Kidney capillary endothelial cell (primary cell): ENCODE data around the gene ITPRIP.

Experiments used
- DNase-seq: peaks from one replicate; pipeline ENCODE4 v3.0.0-alpha.2; 2018; ENCODE audit warnings: low spot score

The ITPRIP gene

DNA sequence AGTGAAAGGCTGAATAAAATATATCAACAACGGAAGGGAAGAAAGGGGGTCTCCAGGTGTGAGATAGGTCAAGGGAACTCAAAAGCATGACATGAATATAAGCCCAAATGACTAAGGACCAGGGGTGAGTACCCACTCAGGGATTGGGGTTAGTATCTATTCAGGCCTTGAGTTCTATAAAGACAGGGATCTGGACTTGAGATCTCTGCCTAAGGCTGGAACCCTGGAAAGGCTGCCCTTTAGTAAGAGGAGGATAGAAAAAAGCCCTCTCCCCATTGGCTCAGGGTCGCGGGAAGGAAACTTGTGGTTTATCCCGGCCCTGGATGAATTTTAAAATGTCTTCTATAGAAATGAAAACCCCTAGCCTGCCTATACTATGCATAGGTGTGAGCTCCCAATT is 2.4 kb upstream of the ITPRIP start:
- no peak for DNase-seq

DNA sequence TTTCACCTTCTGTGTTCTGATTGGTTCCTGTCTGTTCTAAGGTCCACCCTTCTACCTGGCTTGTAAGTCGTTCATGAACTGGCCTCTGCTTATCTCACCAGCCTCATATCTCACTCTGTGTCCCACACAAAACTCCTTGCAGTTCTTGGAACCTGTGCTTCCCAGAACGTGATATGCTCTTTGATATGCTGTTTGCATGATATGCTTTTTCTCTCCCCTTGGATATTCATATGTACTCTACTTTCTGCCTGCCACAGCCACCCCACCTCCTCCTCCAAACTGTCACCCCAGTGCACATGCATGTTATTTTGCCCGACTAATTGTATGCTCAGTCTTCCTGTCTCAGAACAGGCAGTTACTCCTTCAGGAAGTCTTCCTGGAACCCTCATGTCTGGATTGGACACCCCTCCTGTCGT is 1.9 kb upstream of the ITPRIP start:
- DNase-seq = no peak

GRCh38 chr10:104339469-104340110 is 1.3 kb upstream of the ITPRIP start:
- DNase-seq = peak; percentile 57

DNA sequence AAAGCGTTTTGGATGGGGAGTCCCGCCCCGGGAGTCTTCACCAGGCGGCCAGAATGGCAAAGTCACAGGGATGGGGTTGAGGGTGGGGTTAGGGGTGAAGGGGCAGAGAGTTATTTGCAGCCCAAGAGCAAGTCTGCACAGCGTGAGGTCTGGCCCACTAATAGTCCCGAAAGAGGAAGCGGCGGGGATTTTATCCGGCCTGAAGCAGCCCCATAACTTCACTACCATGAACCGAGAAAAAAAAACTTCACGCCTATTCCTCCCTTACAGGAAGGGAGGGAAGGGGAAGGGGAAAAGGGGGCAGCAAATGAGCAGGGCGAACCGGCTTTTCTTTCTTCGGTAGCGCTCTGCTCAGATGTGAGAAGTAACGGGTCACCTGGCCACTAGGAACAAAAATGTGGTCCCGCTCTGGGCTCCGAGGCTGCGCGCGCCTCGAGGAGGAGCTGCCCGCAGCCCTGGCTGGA is 712 bp downstream of the ITPRIP start:
- no peak for DNase-seq

DNA sequence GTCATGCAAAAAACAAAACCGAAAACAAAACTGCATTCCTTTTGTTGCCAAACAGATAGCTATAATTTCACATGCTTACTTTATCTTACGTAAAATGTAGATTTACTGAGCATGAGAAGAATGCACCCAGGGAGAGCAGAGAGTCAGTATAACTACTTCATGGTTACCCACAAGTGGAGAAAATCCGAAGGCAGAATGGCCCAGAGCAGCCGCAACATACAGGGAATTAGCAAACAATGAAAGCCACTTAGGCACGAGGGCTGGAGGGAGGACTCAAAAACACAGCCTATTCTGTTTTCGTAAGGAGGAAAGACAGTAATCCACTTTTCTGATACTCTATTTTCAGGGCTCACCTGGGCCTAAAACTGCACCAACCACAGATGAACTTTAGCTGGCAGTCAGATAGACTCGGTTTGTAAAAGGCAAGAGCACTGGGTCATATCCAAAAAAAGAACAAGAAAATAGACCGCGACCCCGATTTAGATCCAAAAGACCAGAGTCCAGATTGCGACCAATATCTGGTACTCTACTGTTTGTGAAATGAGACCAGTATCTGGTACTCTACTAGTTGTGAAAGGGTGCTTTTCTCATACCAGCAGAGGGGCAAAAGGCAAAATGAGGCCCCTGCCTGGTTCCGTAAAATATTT is 1.3 kb downstream of the ITPRIP start:
- DNase-seq = no peak

DNA sequence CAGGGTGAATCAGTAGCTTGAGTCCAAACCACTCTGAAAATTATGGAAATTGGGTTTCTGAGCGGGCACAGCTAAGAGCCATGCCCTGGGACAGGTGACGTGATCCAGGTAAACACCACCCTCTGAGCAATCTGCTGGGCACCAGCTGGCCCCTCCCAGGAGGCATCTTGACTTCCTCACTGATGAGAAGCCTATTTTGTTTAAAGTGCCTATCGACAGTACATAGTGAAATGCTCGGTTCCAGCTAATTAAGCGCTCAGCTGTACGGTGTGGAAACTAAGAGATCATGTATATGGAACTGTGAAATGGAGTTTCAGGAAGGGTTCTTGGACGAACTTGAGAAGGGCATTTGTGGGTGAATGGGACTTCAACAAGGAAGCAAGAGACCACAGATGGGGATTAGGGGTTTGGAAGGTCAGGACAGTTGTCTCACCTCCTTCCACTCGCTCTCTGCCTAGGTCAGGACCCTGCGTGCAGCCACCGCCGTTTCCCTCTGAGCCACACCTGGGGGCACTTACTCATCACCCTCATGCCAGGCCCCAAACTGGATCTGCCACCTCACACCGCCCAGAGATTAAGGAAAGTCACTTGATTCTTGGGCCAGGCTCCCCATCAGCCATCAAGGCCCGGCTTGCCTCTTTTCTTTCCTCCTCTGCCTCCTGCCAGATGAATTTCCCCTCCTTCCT is 3.2 kb downstream of the ITPRIP start:
- no peak for DNase-seq

- DNase-seq = no peak
These were observed 3.7 kb downstream of the ITPRIP start for GRCh38 chr10:104334561-104334960.

GRCh38 chr10:104333728-104334373 is 4.4 kb downstream of the ITPRIP start:
- no peak for DNase-seq

- no peak for DNase-seq
These were observed 5.1 kb downstream of the ITPRIP start for GRCh38 chr10:104333032-104333727.

DNA sequence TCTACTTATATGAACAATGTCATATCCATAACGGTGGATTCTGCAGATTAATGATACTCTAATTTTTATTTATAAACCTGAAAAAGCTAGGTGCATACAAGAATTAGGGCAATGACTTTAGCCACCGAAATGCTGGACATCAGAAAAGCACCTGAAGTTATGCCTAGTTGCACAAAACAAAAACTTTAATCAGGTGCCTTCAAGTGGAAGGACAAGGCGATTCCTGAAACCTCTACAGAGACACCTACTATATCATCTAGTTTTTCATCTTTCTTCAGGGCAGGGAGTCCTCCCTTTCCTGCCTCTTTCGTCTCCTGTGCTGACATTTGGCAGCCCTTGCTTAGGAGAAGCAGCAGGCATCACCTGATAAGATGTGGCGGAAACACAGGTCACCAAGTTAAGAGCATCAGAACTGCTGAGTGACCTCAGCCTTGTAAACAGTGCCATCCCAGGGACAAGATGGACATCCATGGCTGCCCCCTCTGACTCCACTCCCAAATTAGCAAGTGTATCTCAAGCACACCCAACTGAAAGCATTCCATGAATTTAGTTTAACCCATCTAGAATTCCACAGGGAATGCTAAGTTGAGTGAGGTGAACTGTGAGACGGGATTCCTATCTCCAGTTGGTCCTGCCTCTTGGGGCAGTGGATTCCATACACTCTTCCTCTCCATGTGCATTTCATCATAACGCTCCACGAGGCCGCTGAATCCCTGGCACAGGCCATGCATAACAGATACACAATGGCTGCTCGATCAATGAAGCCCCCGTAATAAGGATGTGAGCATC is 5.8 kb downstream of the ITPRIP start:
- no peak for DNase-seq

DNA sequence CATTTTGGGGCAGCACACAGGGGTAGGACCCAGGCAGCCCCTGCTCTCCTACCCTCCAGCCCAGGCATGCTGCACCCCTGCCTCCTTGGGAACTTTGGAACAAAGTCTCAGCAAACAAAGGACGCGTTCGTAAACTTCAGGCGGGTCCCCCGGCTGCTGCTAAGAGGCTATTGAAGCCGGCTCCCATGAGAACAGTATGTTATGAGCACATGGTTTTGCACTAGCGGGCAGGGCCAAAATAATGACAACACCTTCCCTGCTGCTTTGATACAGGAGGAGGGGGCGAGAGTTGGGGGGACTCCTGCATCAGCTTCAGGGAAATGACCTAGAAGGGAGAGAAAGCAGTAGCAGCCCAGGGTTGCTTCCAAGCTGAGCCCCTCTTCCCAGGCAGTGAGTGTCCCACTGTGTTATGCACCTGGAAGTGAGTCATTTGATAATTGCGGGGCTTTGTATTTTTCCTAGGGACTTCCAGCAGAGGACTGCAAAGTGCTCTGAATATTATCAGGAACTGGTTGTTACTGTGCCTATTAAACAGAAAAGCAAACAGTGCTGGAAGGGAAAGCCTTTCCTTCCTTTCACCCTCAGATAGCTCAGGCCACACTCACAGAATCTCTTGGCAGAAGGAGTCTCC is 6.9 kb downstream of the ITPRIP start:
- peak; percentile 88 for DNase-seq

DNA sequence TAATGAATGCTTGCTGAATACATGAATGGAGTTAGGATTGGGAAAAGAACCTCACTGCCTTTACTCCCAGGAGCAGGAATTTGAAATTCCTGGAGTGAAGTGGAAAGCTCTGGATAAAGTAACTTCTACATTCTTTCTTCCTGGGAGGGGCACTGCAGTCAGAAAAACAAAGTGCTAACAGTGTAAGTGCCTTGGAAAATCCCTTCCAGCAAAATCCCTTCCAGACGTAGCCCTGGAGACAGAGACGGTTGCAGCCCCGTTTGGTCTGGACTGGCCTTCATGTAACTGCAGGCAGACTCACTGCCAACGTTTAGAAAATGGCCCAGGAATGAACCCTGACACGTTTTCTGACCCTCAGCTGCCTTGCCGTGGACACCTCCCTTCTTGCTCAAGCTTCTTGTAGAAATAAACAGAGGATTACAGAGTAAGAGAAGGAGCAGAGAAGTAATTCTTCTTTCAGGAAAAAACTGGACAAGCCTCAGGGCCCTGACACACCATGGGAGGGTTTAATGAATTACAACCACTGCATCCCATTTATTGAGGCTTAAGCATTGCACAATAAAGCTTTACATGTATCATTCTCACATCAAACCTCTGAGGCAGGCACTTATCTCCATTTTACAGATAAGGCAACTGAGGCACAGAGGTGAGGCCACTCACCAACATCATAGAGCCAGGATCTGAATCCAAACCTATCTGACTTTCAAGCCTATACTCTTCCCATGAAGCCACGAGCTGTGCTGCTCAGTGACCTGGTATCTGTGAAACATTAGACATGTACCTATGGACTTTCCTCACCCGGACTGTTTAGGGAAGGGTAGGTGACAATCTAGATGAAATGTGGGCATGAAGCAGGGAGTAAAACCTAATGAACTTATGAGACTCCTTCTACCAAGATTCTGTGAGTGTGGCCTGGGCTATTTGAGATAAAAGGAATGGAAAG is 7.8 kb downstream of the ITPRIP start:
- no peak for DNase-seq

DNA sequence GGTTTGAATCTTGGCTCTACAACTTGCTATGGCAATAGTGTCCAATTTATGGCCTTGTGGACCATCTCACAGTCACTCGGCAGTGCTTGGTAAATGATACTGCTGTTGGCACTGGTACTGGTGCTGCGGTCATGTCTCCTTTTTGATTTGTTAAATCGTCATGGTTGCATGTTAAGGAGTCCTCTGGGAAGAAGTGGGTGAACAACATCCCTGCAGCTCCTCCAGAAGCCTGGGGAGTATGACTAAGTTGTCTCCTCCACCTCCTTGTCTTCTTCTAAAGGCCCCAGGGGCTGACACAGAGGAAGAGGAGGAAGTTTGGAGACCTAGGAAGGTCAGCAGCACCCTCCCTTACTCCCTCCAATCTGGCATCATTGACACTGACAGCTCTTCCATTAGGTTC is 8.5 kb downstream of the ITPRIP start:
- DNase-seq = peak; percentile 68

- peak; percentile 88 for DNase-seq
These were observed 9.2 kb downstream of the ITPRIP start for GRCh38 chr10:104328896-104329710.

DNA sequence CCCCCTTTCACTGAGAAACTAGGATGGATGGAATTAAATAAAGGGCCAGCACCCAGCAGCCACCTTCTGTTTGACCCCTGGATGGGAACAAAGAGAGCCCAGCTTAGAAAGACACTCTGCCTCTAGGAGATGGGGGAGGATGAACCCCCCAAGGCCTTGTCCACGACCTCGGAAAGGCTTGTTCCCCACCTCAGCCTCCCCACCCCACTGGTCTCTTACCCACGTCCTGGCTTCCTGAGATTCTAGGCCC is 9.7 kb downstream of the ITPRIP start:
- DNase-seq = no peak

- peak; percentile 79 for DNase-seq
These were observed 10.3 kb downstream of the ITPRIP start for GRCh38 chr10:104327745-104328645.

- DNase-seq = no peak
These were observed 11.2 kb downstream of the ITPRIP start for GRCh38 chr10:104326991-104327610.
